OCI-LY7 (cell line): ENCODE results near the gene KIF1B.

Source experiments
- EZH2phosphoT487 ChIP-seq: fragments of 200-600 bp; sonication (generic); IDR thresholded peaks from 2 replicates; pipeline ENCODE4 v1.6.1; 2018; ENCODE audit warnings: low read depth, borderline replicate concordance, mild to moderate bottlenecking, mixed run types, antibody characterized with exemption, low read length, moderate library complexity, mixed read lengths
- TF ChIP-seq, protein P1 (sequence below): fragments of 200-600 bp; sonication (generic); conservative IDR thresholded peaks from 2 replicates; pipeline ENCODE4 v1.5.1; 2014; ENCODE audit warnings: mild to moderate bottlenecking, antibody characterized with exemption, low read length, moderate library complexity, mixed read lengths

GRCh38 chr1:10280439-10281350, 70.3 kb downstream of the KIF1B start:
- no peak for TF ChIP-seq EZH2phosphoT487
- TF ChIP-seq, protein P1, sequence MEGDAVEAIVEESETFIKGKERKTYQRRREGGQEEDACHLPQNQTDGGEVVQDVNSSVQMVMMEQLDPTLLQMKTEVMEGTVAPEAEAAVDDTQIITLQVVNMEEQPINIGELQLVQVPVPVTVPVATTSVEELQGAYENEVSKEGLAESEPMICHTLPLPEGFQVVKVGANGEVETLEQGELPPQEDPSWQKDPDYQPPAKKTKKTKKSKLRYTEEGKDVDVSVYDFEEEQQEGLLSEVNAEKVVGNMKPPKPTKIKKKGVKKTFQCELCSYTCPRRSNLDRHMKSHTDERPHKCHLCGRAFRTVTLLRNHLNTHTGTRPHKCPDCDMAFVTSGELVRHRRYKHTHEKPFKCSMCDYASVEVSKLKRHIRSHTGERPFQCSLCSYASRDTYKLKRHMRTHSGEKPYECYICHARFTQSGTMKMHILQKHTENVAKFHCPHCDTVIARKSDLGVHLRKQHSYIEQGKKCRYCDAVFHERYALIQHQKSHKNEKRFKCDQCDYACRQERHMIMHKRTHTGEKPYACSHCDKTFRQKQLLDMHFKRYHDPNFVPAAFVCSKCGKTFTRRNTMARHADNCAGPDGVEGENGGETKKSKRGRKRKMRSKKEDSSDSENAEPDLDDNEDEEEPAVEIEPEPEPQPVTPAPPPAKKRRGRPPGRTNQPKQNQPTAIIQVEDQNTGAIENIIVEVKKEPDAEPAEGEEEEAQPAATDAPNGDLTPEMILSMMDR = no peak
